Kidney (tissue), 14 donors: ENCODE data around the gene IGFBP2. TPM values are rescaled to one million over a fixed set of nuclear protein-coding genes. Genes with fewer than 3 reads are reported as not detected.
A peak's percentile ranks its signal among the peaks of the same experiment; 100 is the strongest.

Source experiments
- DNase-seq, 5 donors: peaks; one replicate each; pipeline ENCODE4 v3.0.0-alpha.2; 2013 to 2020
- FAIRE-seq: peaks from 2 replicates; lab custom pipeline; 2012; peaks lifted over from hg19 to GRCh38; lab: Jason Lieb, UNC
- H3K27ac ChIP-seq, 2 donors: one replicate each; pipeline ENCODE4 v1.7.0; 2013; ENCODE audit warnings: low read depth in 2 of 2, low read length in 2 of 2, inconsistent platforms in 1 of 2
- H3K27me3 ChIP-seq: one replicate; pipeline ENCODE4 v1.7.1; 2013; ENCODE audit warnings: low read length, inconsistent platforms; ENCODE audit not compliant: control insufficient read depth, insufficient read depth
- H3K36me3 ChIP-seq, 3 donors: one replicate each; pipeline versions ENCODE4 v1.7.0 to v1.7.1; 2013; ENCODE audit warnings: low read length in 3 of 3, control low read depth in 1 of 3, inconsistent platforms in 1 of 3; ENCODE audit not compliant: insufficient read depth in 3 of 3, control insufficient read depth in 2 of 3
- H3K4me1 ChIP-seq, 3 donors: one replicate each; pipeline versions ENCODE4 v1.7.0 to v1.7.1; 2013; ENCODE audit warnings: low read length in 3 of 3, inconsistent platforms in 1 of 3, low read depth in 1 of 3; ENCODE audit not compliant: control insufficient read depth in 2 of 3, insufficient read depth in 2 of 3
- H3K4me3 ChIP-seq, 3 donors: one replicate each; pipeline versions ENCODE4 v1.7.0 to v1.8.1; 2013; ENCODE audit warnings: low read length in 3 of 3, control low read depth in 1 of 3, inconsistent platforms in 1 of 3
- H3K9ac ChIP-seq, 3 donors: one replicate each; pipeline versions ENCODE4 v1.7.0 to v1.7.1; 2013; ENCODE audit warnings: low read length in 3 of 3, control low read depth in 1 of 3, inconsistent platforms in 1 of 3
- H3K9me3 ChIP-seq, 3 donors: one replicate each; pipeline versions ENCODE4 v1.7.0 to v1.7.1; 2013; ENCODE audit warnings: low read length in 3 of 3, control low read depth in 1 of 3, inconsistent platforms in 1 of 3; ENCODE audit not compliant: control insufficient read depth in 2 of 3, insufficient read depth in 1 of 3
- CTCF ChIP-seq: IDR thresholded peaks from 3 replicates; pipeline ENCODE4 v1.5.1; 2012; ENCODE audit warnings: mild to moderate bottlenecking, moderate library complexity, borderline replicate concordance; ENCODE audit not compliant: insufficient read depth; ENCODE audit errors: extremely low read depth
- intact Hi-C: fragments of 100-400 bp; cut with DNase I; formaldehyde crosslinking; loops from one replicate; pipeline ENCODE4 v1.11.1; 2022
- polyA plus RNA-seq: library from polyadenylated mRNA; stranded (reverse); fragments of 350-450 nt; fragmentation: Illumina TruSeq; extraction: RNeasy Lipid Tissue Mini Kit (QIAGEN cat#74804); gene quantifications from one replicate; pipeline ENCODE4 v1.2.3, GENCODE V29; 2014; ENCODE audit warnings: low read depth, low replicate concordance; ENCODE audit not compliant: insufficient read depth
- total RNA-seq: library from RNA; stranded (reverse); fragmentation: NEBNext Ultra II Directional; extraction: Animal tissue kit (Norgen Biotek cat#: 25700); gene quantifications from one replicate; pipeline ENCODE4 v1.2.1, GENCODE V29; 2021
- donor health status: control.
- donor health status: control.
- donor health status: control.
- donor health status: control.
- donor health status: control.
- donor health status: DM: yes; HTN: yes; CAD: no.
- donor health status: Normal renal cell carcinoma (clear cell type).

The IGFBP2 gene
- total and polyA plus RNA-seq, 2 donors from 2014 or later = 53.7 to 369 TPM

GRCh38 chr2:216653093-216653799 lies 20.0 kb downstream of the IGFBP2 start:
- FAIRE-seq = no peak
- no peak for DNase-seq
- Histone ChIP-seq H3K27me3 (no peaks in the 10 kb centered on the region), H3K36me3 (no peaks in the 10 kb centered on the region), H3K27ac (no peak overlapping the region), H3K9me3 (no peaks in the 10 kb centered on the region), H3K4me1 (peaks cover 0 to 6% (median 5%) of the 10 kb centered on the region in 3 donors), H3K4me3 (no peak overlapping the region), H3K9ac (no peak overlapping the region)
- intact Hi-C loops = no loop called here
- no peak for TF ChIP-seq CTCF

GRCh38 chr2:216653931-216654365 lies 20.7 kb downstream of the IGFBP2 start:
- Histone ChIP-seq H3K27ac (no peak overlapping the region), H3K27me3 (no peaks in the 10 kb centered on the region), H3K36me3 (no peaks in the 10 kb centered on the region), H3K9me3 (no peaks in the 10 kb centered on the region), H3K4me3 (no peak overlapping the region), H3K4me1 (peaks cover 0 to 6% (median 6%) of the 10 kb centered on the region in 3 donors), H3K9ac (no peak overlapping the region)
- intact Hi-C loops = no loop called here
- TF ChIP-seq CTCF = no peak
- DNase-seq = peak in 2 of 5 donors; percentile 39 to 61
- FAIRE-seq = no peak

DNA sequence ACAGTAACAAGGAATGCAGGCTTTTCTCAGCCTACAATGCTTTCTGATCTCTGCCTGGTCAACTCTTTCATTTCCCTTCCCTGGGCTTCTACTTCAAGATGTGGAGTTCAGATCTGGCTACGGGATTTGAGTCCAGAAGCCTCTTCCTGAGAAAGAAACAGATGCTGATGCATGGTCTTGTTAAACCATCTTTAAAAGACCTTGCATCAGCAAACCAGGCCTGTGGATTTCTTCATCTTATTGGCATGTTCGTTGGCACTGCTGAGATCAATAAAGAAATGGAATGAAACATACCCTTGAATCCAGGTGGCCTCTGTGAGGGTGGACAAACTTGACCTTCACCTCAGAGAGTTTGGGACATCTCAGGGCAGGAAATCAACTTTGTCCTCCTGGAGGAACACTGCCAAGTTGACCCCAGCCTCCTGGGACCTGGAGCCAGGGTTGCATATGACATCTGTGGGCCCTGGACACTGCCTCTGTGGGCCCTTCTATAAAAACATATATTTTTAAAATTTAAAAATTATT lies 21.4 kb downstream of the IGFBP2 start:
- H3K27me3 ChIP-seq = no peaks in the 10 kb centered on the region
- peaks cover 0 to 6% (median 6%) of the 10 kb centered on the region in 3 donors for H3K4me1 ChIP-seq
- H3K9me3 ChIP-seq = no peaks in the 10 kb centered on the region
- FAIRE-seq (no peak), DNase-seq (no peak)
- H3K36me3 ChIP-seq = no peaks in the 10 kb centered on the region
- intact Hi-C loops = no loop called here
- TF ChIP-seq CTCF = no peak
- H3K27ac ChIP-seq = no peak overlapping the region
- no peak overlapping the region for H3K4me3 ChIP-seq
- H3K9ac ChIP-seq = no peak overlapping the region
